Measurements from ENCODE around the gene SLC22A7. TPM values are rescaled to one million over a fixed set of nuclear protein-coding genes. Genes with fewer than 3 reads are reported as not detected.
A peak's percentile ranks its signal among the peaks of the same experiment; 100 is the strongest.

The SLC22A7 gene
- total RNA-seq, 1 experiment from 2014 or later, result not detected

GRCh38 chr6:43265564-43265963 lies 32.5 kb upstream of the SLC22A7 start:
- no peak for DNase-seq (ENCODE audit: low read depth)

- DNase-seq (ENCODE audit: low read depth), result no peak
These were observed 30.3 kb upstream of the SLC22A7 start for GRCh38 chr6:43267619-43268354.

- DNase-seq (ENCODE audit: low read depth), result no peak
These were observed 29.7 kb upstream of the SLC22A7 start for GRCh38 chr6:43268355-43268700.

- no peak for DNase-seq (ENCODE audit: low read depth)
These were observed 29.2 kb upstream of the SLC22A7 start for GRCh38 chr6:43268782-43269272.

- no peak for DNase-seq (ENCODE audit: low read depth)
These were observed 28.6 kb upstream of the SLC22A7 start for GRCh38 chr6:43269273-43270007.

- DNase-seq (ENCODE audit: low read depth), result no peak
These were observed 26.8 kb upstream of the SLC22A7 start for GRCh38 chr6:43271103-43271815.

- DNase-seq (ENCODE audit: low read depth), result no peak
These were observed 26.1 kb upstream of the SLC22A7 start for GRCh38 chr6:43271944-43272343.

- no peak for DNase-seq (ENCODE audit: low read depth)
These were observed 24.4 kb upstream of the SLC22A7 start for GRCh38 chr6:43273707-43274106.

GRCh38 chr6:43274127-43274915 lies 23.7 kb upstream of the SLC22A7 start:
- no peak for DNase-seq (ENCODE audit: low read depth)

- no peak for DNase-seq (ENCODE audit: low read depth)
These were observed 23.0 kb upstream of the SLC22A7 start for GRCh38 chr6:43274916-43275597.

GRCh38 chr6:43275801-43276576 lies 22.1 kb upstream of the SLC22A7 start:
- DNase-seq (ENCODE audit: low read depth), result no peak

GRCh38 chr6:43276577-43277305 lies 21.3 kb upstream of the SLC22A7 start:
- DNase-seq (ENCODE audit: low read depth), result no peak

GRCh38 chr6:43277306-43277642 lies 20.8 kb upstream of the SLC22A7 start:
- DNase-seq (ENCODE audit: low read depth), result no peak

GRCh38 chr6:43277643-43278523 lies 20.2 kb upstream of the SLC22A7 start:
- DNase-seq (ENCODE audit: low read depth), result peak; percentile 39

- DNase-seq (ENCODE audit: low read depth), result peak; percentile 65
These were observed 19.5 kb upstream of the SLC22A7 start for GRCh38 chr6:43278524-43279078.

GRCh38 chr6:43280234-43280633 lies 17.8 kb upstream of the SLC22A7 start:
- no peak for DNase-seq (ENCODE audit: low read depth)

GRCh38 chr6:43282060-43282459 lies 16.0 kb upstream of the SLC22A7 start:
- DNase-seq (ENCODE audit: low read depth), result no peak

All from M059J (cell line).